HG03095 (cell line): ENCODE measurements around the gene PRKCB.
"Not testable (repeated sequence)": the region's sequence is repeated elsewhere in the genome, so short reads cannot be mapped to it uniquely, and the experiment has no call there.

Experiments
- ATAC-seq: cut with Tn5 transposase; IDR thresholded peaks from one replicate; pipeline ENCODE4 v1.9.1; 2021; ENCODE audit warnings: moderate library complexity; ENCODE audit not compliant: unreplicated experiment

PRKCB gene

GRCh38 chr16:23901178-23902033 is 65.6 kb downstream of the PRKCB start:
- ATAC-seq = no peak

DNA sequence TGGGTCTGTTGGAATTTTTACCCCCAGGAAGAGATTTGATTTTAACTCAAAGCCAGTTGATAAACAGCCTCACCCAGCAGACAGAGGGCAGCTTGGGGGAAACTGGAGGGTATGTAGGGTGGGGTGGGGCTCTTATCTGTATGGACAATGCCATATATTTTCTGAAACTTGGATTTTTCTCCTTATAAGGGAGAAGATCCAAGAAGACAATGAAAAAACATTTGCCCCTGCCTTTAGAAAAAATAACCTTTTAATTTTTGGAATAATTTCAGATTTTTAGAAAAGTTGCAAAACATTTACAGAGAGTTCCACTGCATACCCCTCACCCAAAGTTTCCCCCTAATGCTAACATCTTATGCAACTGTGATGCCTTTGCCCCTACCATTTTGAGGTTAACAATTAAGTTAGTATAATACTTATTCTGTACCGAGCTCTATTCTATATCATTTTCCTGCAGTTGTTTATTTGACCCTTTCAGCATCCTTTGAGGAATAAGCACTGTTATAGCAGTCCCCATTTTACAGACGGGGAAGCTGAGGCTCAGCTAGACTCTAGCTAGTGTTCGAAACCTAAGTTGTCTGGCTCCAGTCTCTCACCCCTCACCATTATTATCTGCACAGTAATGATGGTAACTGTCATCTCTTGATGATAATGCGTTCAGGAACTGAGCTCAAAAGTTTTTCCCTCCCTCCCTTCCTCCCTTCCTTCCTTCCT is 66.4 kb downstream of the PRKCB start:
- ATAC-seq = no peak

DNA sequence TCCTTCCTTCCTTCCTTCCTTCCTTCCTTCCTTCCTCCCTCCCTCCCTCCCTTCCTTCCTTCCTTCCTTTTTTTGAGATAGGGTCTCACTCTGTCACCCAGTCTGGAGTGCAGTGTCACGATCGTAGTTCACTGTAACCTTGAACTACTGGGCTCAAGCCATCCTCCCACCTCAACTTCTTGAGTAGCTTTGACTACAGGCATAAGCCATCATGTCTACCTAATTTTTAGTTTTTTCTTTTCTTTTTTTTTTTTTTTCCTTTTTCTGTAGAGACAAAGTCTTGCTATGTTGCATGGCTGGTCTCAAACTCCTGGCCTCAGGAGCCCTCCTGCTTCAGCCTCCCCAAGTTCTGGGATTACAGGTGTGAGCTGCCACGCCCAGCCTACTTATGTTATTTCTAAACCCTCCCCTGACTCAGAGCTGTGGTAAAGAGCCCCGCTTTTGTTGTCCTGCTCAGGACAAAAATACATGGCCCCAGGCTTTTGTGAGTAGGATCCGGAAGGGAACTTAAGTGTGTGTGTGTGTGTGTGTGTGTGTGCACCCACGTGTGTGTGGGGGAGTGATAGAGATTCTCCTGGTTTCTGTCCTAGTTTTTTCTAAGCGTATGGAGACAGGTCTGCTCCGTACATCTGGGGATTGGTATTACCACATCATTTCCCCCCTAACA is 67.1 kb downstream of the PRKCB start:
- no peak for ATAC-seq

DNA sequence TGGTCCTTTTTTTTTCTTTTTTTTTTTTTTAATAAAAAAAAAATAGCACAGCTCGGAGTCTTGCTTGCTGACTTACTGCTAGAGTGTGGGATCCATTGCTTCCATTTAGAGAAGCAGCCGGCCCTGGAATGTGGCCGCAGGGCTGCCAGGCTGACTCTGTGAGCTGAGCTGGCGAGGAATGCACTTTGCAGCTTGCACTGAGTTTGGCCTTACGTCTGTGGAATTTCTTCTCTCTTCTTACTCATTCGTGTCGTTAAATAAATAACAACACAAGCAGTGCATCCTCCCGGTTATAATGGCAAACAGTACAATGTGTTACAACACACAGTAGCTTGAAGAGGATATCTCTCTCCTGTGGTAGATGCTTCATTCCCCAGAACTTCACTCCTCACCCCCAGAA is 69.2 kb downstream of the PRKCB start:
- no peak for ATAC-seq

DNA sequence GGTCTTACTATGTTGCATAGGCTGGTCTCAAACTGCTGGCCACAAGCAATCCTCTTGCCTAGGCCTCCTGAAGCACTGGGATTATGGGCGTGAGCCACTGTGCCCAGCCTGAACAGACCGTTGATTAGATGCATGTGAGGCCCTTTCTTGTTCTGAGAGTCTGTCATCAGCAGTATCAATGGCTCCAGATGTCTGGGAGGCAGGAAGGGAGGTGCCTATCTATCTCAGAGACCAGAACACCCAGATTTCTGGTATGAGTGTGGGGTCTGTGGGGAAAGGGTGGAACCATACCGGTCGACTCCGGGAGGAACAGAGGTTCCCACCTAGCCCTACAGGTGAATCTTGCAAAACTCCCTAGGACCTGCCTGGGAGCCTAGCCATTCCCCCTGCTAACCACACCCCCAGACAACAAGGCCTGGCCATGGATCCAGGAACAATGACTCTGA is 71.7 kb downstream of the PRKCB start:
- ATAC-seq = no peak

GRCh38 chr16:23907903-23908302 is 72.1 kb downstream of the PRKCB start:
- no peak for ATAC-seq

GRCh38 chr16:23908790-23909189 is 73.0 kb downstream of the PRKCB start:
- ATAC-seq = no peak

DNA sequence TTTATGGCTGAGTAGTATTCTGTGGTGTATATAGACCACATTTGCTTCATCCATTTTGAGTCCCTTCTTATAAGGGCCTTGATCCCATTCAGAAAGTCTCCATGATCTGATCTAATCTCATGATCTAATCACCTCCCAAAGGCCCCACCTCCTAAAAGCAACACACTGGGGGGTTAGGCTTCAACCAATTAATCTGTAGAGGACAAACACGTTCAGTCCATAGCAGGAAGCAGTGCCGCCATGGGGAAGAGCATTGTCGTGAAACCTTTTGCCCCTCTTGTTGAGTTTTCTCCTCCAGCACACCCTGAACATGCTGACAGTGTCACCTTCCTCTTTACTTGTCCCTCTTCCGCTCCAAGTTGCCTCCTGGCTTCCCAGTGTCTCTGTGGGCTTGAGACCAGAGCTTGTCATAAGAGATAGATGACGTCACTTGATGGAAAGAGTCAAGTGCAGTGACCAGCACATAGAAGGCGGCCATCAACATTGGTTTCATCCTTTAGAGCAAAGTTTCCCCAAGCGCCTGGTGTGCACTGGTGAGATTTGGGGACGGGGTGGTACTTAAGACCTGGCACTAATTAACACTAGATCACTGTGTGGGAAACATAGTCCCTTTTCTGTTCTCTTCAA is 74.1 kb downstream of the PRKCB start:
- ATAC-seq = no peak

GRCh38 chr16:23914946-23915530 is 79.3 kb downstream of the PRKCB start:
- no peak for ATAC-seq

DNA sequence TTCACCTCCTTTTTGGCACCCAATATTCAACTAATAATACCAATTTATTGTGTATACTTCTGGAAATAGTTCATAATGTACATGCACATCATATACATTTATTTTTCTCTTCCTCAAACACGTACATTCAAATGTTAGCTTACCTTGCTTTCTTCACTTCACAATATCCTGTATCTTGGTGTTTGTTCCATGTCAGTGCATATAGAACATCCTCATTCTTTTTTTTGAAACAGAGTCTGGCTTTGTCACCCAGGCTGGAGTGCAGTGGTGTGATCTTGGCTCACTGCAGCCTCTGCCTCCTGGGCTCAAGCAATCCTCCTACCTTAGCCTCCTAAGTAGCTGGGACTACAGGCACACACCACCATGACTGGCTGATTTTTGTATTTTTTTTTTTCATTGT is 80.8 kb downstream of the PRKCB start:
- ATAC-seq = not testable (repeated sequence)

DNA sequence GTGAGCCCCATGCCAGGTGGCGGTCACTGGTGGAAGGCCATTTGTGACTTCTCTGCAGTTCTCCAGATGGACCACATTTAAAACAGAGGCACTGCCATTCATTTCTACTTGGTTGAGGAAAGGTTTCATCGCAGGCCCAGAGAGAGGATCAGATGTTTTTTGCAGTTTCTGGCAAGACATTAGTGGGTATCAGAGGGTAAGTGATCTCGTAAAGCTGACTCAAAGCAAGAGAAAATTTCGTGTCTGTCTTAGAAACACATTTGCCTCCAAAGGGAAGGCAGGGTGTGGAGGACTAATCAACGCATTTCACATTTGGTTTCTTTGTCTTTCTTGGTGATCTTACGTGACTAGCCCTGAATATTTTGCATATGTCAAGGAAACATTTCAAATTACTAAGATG is 81.8 kb downstream of the PRKCB start:
- ATAC-seq = peak; percentile 54

DNA sequence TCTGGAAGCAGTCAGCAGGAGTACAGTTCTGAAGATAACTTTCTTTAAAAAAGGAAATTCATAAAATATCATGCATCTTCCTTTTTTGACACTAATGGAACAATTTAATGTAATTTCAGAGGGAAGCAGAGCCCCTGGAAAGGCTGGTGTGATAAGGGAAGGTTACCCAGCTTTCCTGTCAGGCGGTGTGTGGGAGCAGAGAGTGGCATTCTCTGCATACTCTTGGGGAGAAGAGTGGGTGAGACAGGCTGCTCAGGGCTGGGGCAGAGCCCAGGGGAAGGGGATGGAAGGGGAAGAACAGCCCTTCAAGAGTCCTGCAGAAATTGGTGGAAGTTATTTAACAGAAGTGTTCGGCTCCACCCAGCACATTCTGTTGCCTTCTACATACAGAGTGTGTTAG is 84.7 kb downstream of the PRKCB start:
- ATAC-seq = no peak

GRCh38 chr16:23920899-23921298 is 85.1 kb downstream of the PRKCB start:
- ATAC-seq = no peak

DNA sequence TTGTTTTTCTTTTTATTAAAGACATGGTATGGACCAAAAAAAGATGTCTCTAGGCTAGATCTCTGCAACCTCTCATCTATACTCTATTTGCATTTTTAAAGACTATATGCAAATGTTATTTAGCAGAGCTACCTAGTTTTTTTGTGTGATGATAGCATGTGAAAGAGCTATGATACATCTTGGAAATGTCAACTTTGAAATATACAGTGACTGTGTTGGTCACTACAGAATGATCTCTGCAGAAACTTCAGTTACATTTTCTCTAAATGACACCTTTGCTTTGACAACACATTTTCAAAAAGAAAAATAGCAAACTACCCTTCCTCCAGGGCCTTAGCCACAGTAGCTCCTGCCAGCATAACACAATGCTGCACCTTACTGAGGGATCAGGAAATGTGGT is 86.6 kb downstream of the PRKCB start:
- no peak for ATAC-seq

DNA sequence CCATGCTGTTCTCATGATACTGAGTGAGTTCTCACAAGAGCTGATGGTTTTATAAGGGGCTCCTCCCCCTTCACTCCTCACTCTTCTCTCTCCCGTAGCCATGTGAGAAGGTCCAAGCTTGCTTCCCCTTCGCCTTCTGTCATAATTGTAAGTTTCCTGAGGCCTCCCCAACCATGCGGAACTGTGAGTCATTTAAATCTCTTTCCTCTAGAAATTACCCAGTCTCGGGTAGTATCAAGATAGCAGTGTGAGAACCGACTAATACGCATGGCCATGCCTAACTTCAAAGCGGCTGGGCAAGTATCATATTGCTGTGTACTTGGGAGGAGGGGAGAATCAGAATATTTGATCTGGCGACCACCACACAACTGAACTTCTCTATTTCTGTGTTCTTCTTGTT is 88.3 kb downstream of the PRKCB start:
- ATAC-seq = no peak

DNA sequence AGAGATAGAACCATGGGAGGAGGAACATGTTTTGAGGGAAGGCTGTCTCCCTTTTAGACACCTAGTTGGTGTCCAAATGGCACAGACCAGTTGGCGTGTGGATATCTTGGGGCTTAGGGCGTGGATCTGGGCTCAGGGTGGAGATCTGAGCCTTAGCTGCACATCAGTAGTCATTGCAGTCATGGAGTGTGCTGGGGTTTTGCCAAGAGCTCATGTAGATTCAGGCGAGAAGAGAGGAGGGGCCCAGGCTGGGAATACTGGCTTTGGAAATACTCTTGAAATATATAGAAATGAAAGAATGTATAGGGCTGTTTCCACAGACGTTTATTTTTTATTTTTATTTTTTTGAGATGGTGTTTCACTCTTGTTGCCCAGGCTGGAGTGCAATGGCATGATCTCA is 92.0 kb downstream of the PRKCB start:
- no peak for ATAC-seq

- ATAC-seq = no peak
Measured at GRCh38 chr16:23929237-23929636, 93.5 kb downstream of the PRKCB start.

- no peak for ATAC-seq
Measured at GRCh38 chr16:23929856-23930255, 94.1 kb downstream of the PRKCB start.

DNA sequence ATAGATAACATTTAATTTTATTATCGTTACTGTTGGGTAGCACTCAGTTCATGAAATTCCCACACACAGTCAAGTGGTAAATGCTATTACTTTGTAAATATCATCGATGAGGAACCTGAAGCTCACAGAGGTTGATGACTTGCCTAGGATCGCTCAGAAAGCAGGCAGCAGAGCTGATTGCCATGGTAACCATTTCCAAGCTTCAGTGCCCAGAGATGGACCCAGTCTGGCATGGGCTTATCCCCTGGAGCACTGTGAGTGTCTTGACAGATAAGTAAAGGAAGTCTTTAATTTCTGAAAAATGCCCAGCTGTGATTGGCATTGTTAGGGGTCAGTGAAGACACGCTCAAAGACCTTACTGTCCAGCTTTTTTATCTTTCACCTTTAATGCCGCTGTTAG is 95.0 kb downstream of the PRKCB start:
- no peak for ATAC-seq

DNA sequence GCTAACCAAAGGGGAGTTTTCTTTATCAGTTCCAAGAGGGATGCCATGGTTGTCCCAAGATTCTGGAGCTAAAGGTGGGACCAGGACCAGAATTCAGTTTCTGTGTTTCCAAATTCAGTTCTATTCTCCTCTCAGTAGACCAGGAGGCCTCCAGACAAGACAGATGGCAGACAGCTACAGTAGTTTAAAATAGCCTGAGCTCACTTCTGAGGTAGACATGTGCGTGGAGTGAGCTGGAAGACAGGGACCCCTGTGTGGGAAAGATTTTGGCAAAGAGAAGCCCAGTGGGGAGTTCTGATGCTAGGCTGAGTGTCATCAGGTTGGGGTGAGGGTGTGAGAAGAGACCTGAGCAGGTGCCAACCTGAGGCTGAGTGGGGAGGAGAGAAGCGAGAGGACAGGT is 95.4 kb downstream of the PRKCB start:
- no peak for ATAC-seq

- not testable (repeated sequence) for ATAC-seq
Measured at GRCh38 chr16:23933650-23934049, 97.9 kb downstream of the PRKCB start.
